ACHN (cell line): ENCODE measurements around the gene ALG1L2.
A peak's percentile ranks its signal among the peaks of the same experiment; 100 is the strongest.
"Not testable (repeated sequence)": the region's sequence is repeated elsewhere in the genome, so short reads cannot be mapped to it uniquely, and the experiment has no call there.

Source experiments
- DNase-seq: peaks from one replicate; pipeline ENCODE4 v3.0.0-alpha.2; 2015
- in situ Hi-C: cut with HindIII; loops from 2 replicates; pipeline ENCODE4 v1.10.0; 2017; ENCODE audit warnings: low sequenced_read_pairs, low pct_ligation_motif_present, low pct_unique_long_range_greater_than_20kb

The ALG1L2 gene

GRCh38 chr3:130111865-130112747 lies 30.5 kb downstream of the ALG1L2 start:
- DNase-seq, result peak; percentile 86
- in situ Hi-C loops, result not testable (repeated sequence)

GRCh38 chr3:130112748-130113073 lies 31.1 kb downstream of the ALG1L2 start:
- DNase-seq, in situ Hi-C loops: not testable (repeated sequence)

GRCh38 chr3:130115400-130115799 lies 33.8 kb downstream of the ALG1L2 start:
- DNase-seq, in situ Hi-C loops: not testable (repeated sequence)

GRCh38 chr3:130117933-130118332 lies 36.3 kb downstream of the ALG1L2 start:
- DNase-seq, result no peak
- in situ Hi-C loops, result no loop called here

- DNase-seq, in situ Hi-C loops: not testable (repeated sequence)
Measured at GRCh38 chr3:130119824-130120223, 38.2 kb downstream of the ALG1L2 start.

- in situ Hi-C loops, DNase-seq: not testable (repeated sequence)
Measured at GRCh38 chr3:130120291-130120690, 38.7 kb downstream of the ALG1L2 start.

GRCh38 chr3:130122891-130123775 lies 41.5 kb downstream of the ALG1L2 start:
- DNase-seq, in situ Hi-C loops: not testable (repeated sequence)

GRCh38 chr3:130125406-130125805 lies 43.8 kb downstream of the ALG1L2 start:
- DNase-seq, in situ Hi-C loops: not testable (repeated sequence)

GRCh38 chr3:130136337-130136736 lies 54.7 kb downstream of the ALG1L2 start:
- in situ Hi-C loops, DNase-seq: not testable (repeated sequence)

GRCh38 chr3:130137685-130138084 lies 56.1 kb downstream of the ALG1L2 start:
- in situ Hi-C loops, DNase-seq: not testable (repeated sequence)

GRCh38 chr3:130138992-130139391 lies 57.4 kb downstream of the ALG1L2 start:
- in situ Hi-C loops, DNase-seq: not testable (repeated sequence)

DNA sequence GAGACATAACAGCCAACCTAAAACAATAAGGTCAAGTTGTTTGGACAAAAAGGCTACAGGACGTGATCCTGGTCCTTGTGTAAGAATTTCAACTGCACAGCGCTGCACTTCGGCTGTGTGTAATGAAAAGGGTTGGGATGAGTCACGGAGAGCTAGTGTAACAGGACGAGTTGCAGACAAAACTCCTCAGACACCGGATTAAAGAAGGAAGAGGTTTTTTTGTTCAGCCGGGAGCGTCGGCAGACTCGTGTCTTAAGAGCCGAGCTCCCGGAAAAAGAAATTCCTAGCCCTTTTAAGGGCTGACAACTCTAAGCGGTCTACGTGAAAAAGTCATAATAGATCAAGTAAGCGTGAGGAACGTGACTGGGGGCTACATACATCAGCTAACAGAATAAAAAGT lies 59.1 kb downstream of the ALG1L2 start:
- in situ Hi-C loops, DNase-seq: not testable (repeated sequence)

DNA sequence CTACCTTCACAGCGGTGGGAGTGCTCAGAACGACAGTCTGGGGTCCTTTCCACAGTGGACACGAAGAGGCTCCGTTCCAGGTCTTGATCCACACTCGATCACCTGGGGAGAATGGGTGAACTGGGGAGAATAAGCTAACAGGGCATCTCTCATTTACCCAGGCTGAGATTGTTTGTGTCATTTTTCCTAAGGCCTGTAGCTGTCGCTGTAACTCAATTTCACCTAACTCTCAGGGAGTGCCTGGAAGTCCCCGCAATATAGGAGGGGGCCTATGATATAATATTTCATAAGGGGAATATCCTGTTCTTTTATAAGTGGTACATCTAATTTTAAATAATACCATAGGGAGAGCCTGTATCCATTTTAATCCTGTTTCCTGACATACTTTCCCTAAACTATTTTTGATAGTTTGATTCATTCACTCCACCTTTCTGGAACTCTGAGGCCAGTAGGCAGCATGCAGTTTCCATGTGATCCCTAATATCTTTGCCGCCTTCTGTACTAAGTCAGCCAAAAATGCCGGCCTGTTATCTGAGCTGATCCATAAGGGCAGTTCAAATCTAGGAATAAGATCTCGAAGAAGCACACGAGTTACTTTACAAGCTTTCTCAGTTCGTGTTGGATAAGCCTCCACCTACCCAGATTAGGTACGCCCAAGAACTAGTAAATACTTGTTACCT lies 62.2 kb downstream of the ALG1L2 start:
- in situ Hi-C loops, DNase-seq: not testable (repeated sequence)

DNA sequence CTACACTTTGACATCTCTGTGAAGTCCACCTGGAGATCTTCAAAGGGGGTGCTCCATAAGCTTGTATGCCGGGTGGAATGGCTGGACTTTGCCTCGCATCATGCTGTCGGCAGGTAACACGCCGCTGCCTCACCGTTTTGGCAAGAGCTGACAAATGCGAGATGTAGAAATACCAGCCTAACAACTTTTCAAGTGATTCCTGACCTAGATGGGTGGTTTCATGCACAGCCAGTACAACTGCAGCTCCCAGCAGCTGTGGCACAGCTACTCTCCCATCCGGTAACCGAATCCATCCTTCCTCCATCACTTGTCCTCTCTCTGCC lies 62.7 kb downstream of the ALG1L2 start:
- in situ Hi-C loops, result not testable (repeated sequence)

DNA sequence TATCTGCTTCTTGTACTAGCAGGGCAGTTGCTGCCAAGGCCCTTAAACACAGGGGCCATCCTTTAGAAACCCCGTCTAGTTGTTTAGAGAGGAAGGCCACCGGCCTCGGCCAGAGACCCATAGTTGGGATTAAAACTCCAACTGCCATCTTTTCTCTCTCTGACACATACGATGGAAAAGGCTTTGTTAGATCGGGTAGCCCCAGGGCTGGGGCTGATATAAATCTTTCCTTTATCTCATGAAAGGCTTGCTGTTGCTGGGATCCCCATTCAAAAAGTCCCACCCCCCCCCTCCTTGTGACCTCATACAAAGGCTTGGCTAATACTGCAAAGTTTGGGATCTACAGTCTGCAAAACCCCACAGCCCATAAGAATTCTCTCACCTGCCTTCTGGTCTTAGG lies 63.8 kb downstream of the ALG1L2 start:
- DNase-seq, in situ Hi-C loops: not testable (repeated sequence)

More for the DNA sequence above, 62.7 kb downstream of the ALG1L2 start:
- not testable (repeated sequence) for DNase-seq

GRCh38 chr3:130146465-130146864 lies 64.8 kb downstream of the ALG1L2 start:
- in situ Hi-C loops, DNase-seq: not testable (repeated sequence)
